HCT116 (cell line): ENCODE measurements around the gene KRTAP5-4. TPM values are rescaled to one million over a fixed set of nuclear protein-coding genes. Genes with fewer than 3 reads are reported as not detected.

Source experiments
- ATAC-seq: fragments of 200-7000 bp; cut with Tn5 transposase; 2 replicates; pipeline ENCODE4 v1.9.1; 2020; ENCODE audit warnings: mild to moderate bottlenecking, moderate library complexity
- BruUV-seq: library from RNA; stranded (reverse); fragments of 400-500 nt; replicated peaks from 2 replicates; lab custom pipeline; 2021; lab: Mats Ljungman, UMichigan
- CTCF ChIA-PET: fragments of 300-600 bp; sonication (Branson Sonifier 250); formaldehyde crosslinking; loops from one replicate; lab custom pipeline; 2021; ENCODE audit warnings: antibody characterized with exemption; lab: Charles Lee
- POLR2A ChIA-PET: fragments of 300-600, 350-600 bp; sonication (Branson Sonifier 250); formaldehyde crosslinking; loops from one replicate; lab custom pipeline; 2021; ENCODE audit warnings: antibody characterized with exemption; lab: Charles Lee
- RAD21 ChIA-PET, 2 experiments: fragments of 300-600 bp; sonication (Branson Sonifier 250); formaldehyde crosslinking; loops; one replicate each; lab custom pipeline; 2023; ENCODE audit warnings: low total read pairs in 2 of 2; ENCODE audit not compliant: uncharacterized antibody in 2 of 2, unreplicated experiment in 2 of 2, low non-redundant PET in 1 of 2; lab: Charles Lee
- DNase-seq: peaks from one replicate; pipeline ENCODE4 v3.0.0-alpha.2; 2010; ENCODE audit warnings: low read depth, low spot score
- H2AFZ ChIP-seq: fragments of 200-600 bp; shearing (Covaris generic), sonication (generic); 2 replicates; pipeline ENCODE4 v1.6.1; 2017; ENCODE audit warnings: low read depth, mixed run types, mixed read lengths, antibody characterized with exemption, low read length; ENCODE audit not compliant: poor library complexity, severe bottlenecking
- H3K27ac ChIP-seq: 2 replicates; pipeline ENCODE4 v1.5.1; 2012; ENCODE audit warnings: low read depth, low read length
- H3K27me3 ChIP-seq: fragments of 200-600 bp; sonication (generic); 2 replicates; pipeline ENCODE4 v1.6.1; 2016; ENCODE audit warnings: mixed run types, low read length, mixed read lengths; ENCODE audit not compliant: insufficient read depth
- H3K36me3 ChIP-seq, 2 experiments: fragments of 200-500 bp in 1 of 2; fragments of 200-600 bp in 1 of 2; sonication (Bioruptor generic) in 1 of 2; sonication (generic) in 1 of 2; 2 replicates each; pipeline versions ENCODE4 v1.5.1 to v1.6.1; 2014 to 2016; ENCODE audit warnings: low read length in 2 of 2, inconsistent platforms in 1 of 2, mixed read lengths in 1 of 2, mixed run types in 1 of 2; ENCODE audit not compliant: insufficient read depth in 2 of 2, control insufficient read depth in 1 of 2
- H3K4me1 ChIP-seq, 2 experiments: fragments of 200-600 bp in 1 of 2; sonication (generic) in 1 of 2; 2 replicates each; pipeline versions ENCODE4 v1.5.1 to v1.6.1; 2012 to 2017; ENCODE audit warnings: low read length in 2 of 2, inconsistent platforms in 1 of 2, mild to moderate bottlenecking in 1 of 2, mixed read lengths in 1 of 2, mixed run types in 1 of 2, moderate library complexity in 1 of 2; ENCODE audit not compliant: insufficient read depth in 2 of 2, control insufficient read depth in 1 of 2
- H3K4me2 ChIP-seq: fragments of 200-600 bp; sonication (generic); 2 replicates; pipeline ENCODE4 v1.6.1; 2017; ENCODE audit warnings: mixed run types, low read length, mixed read lengths
- H3K4me3 ChIP-seq, 2 experiments: fragments of 200-600 bp in 1 of 2; sonication (generic) in 1 of 2; replicated peaks in 1 of 2; 2 replicates each; pipeline ENCODE4 v1.5.1; 2011 to 2016; ENCODE audit warnings: low read length in 2 of 2, control low read depth in 1 of 2, low read depth in 1 of 2, mild to moderate bottlenecking in 1 of 2, mixed read lengths in 1 of 2, mixed run types in 1 of 2
- H3K79me2 ChIP-seq: fragments of 200-600 bp; sonication (generic); 2 replicates; pipeline ENCODE4 v1.6.1; 2017; ENCODE audit warnings: mild to moderate bottlenecking, mixed run types, low read length, moderate library complexity, mixed read lengths; ENCODE audit not compliant: insufficient read depth
- H3K9ac ChIP-seq: fragments of 200-600 bp; sonication (generic); 2 replicates; pipeline ENCODE4 v1.6.1; 2016; ENCODE audit warnings: low read length, mixed read lengths
- H3K9me2 ChIP-seq: fragments of 200-600 bp; sonication (generic), shearing (Covaris generic); 2 replicates; pipeline ENCODE4 v1.6.1; 2017; ENCODE audit warnings: mixed run types, mild to moderate bottlenecking, moderate library complexity; ENCODE audit not compliant: insufficient read depth
- H3K9me3 ChIP-seq, 2 experiments: fragments of 200-500 bp in 1 of 2; fragments of 200-600 bp in 1 of 2; sonication (Bioruptor generic) in 1 of 2; sonication (generic) in 1 of 2; 2 replicates each; pipeline ENCODE4 v1.6.1; 2014 to 2017; ENCODE audit warnings: low read length in 2 of 2, mixed read lengths in 2 of 2, inconsistent platforms in 1 of 2, low read depth in 1 of 2, mild to moderate bottlenecking in 1 of 2, mixed run types in 1 of 2, moderate library complexity in 1 of 2; ENCODE audit not compliant: control insufficient read depth in 1 of 2, insufficient read depth in 1 of 2
- H4K20me1 ChIP-seq: fragments of 200-600 bp; sonication (generic), shearing (Covaris generic); 2 replicates; pipeline ENCODE4 v1.6.1; 2017; ENCODE audit warnings: mixed run types, mild to moderate bottlenecking, moderate library complexity; ENCODE audit not compliant: insufficient read depth
- CEBPB ChIP-seq: IDR thresholded peaks from 2 replicates; pipeline ENCODE4 v1.6.1; 2012; ENCODE audit warnings: low read depth
- EZH2phosphoT487 ChIP-seq: fragments of 200-600 bp; IDR thresholded peaks from 2 replicates; pipeline ENCODE4 v1.6.1; 2018; ENCODE audit warnings: antibody characterized with exemption, borderline replicate concordance
- POLR2A ChIP-seq: IDR thresholded peaks from 2 replicates; pipeline ENCODE4 v1.7.0; 2011; ENCODE audit warnings: borderline replicate concordance; ENCODE audit not compliant: insufficient read depth, insufficient read length; ENCODE audit errors: extremely low read depth
- RAD21 ChIP-seq: IDR thresholded peaks from 2 replicates; pipeline ENCODE4 v1.6.1; 2012; ENCODE audit warnings: low read depth, mild to moderate bottlenecking
- SRF ChIP-seq: IDR thresholded peaks from 2 replicates; pipeline ENCODE4 v1.6.1; 2012; ENCODE audit warnings: low read depth
- TCF7L2 ChIP-seq: IDR thresholded peaks from 2 replicates; pipeline ENCODE4 v1.7.0; 2011; ENCODE audit warnings: borderline replicate concordance, inconsistent platforms; ENCODE audit not compliant: insufficient read depth, insufficient read length; ENCODE audit errors: extremely low read depth
- YY1 ChIP-seq: IDR thresholded peaks from 2 replicates; pipeline ENCODE4 v1.6.1; 2011; ENCODE audit warnings: low read length, low read depth, moderate library complexity, mild to moderate bottlenecking; ENCODE audit not compliant: insufficient replicate concordance; ENCODE audit errors: extremely low read depth
- intact Hi-C: fragments of 100-400 bp; cut with micrococcal nuclease; formaldehyde crosslinking; loops from 2 replicates; pipeline ENCODE4 v1.10.0; 2022
- total RNA-seq: library from RNA; stranded (reverse); gene quantifications from one replicate; pipeline ENCODE4 v1.2.1, GENCODE V29; 2021; ENCODE audit not compliant: unreplicated experiment
- TF ChIP-seq, protein P1 (sequence below): IDR thresholded peaks from 2 replicates; pipeline ENCODE4 v1.6.1; 2012
- TF ChIP-seq, protein P2 (sequence below), 3 experiments: fragments of 200-600 bp in 1 of 3; sonication (generic) in 1 of 3; IDR thresholded peaks in 2 of 3; conservative IDR thresholded peaks in 1 of 3; 2 replicates each; pipeline ENCODE4 v1.5.1; 2012 to 2017; ENCODE audit warnings: low read depth in 2 of 3, low read length in 2 of 3, antibody characterized with exemption in 1 of 3, borderline replicate concordance in 1 of 3, control low read depth in 1 of 3, mild to moderate bottlenecking in 1 of 3, mixed read lengths in 1 of 3, mixed run types in 1 of 3, moderate library complexity in 1 of 3; ENCODE audit not compliant: insufficient read depth in 1 of 3

The KRTAP5-4 gene
- total RNA-seq, 1 experiment from 2014 or later: not detected

DNA sequence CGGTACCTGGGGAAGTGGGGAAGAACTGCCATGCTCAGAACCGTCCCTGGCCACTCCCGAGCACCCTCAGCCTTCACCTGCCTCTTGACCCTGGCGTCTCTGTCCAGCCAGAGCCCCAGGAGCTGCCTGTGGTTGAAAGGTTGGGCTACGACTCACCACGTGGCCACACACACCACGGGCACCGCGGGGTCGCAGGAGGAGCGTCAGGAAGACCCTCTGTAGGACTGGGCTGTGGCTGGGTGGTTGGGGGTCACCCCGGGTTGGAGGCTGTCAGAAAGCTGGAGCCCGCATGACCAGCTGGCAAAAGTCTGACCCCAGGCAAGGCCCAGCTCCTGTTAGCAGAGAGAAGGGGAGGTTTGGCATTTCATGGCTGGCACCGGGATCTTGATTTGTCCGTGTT, 19.2 kb upstream of the KRTAP5-4 start:
- Histone ChIP-seq H3K9me3 (no peaks in the 10 kb centered on the region), H3K4me2 (no peak overlapping the region), H3K79me2 (no peaks in the 10 kb centered on the region), H3K9ac (no peak overlapping the region), H3K27me3 (no peaks in the 10 kb centered on the region), H3K4me1 (peaks cover 0 to 9% of the 10 kb centered on the region in 2 experiments; a peak in 1 of 4 replicates), H3K27ac (no peak overlapping the region; the same call in 1 of the 2 replicates), H3K9me2 (no peaks in the 10 kb centered on the region), H4K20me1 (no peaks in the 10 kb centered on the region), H2AFZ (no peak overlapping the region), H3K4me3 (no peak overlapping the region), H3K36me3 (no peaks in the 10 kb centered on the region)
- ChIA-PET CTCF (interaction anchor here (1.7 to 4.8 kb wide), 3 partner anchors 10 to 511 kb away, joined by 5 to 31 read pairs (median 10); no protein-coding TSS in a partner anchor), RAD21 (no interaction called here), POLR2A (interaction anchor here (1.2 kb wide), 1 partner anchor 95 kb away, joined by 3 read pairs; no protein-coding TSS in a partner anchor)
- ATAC-seq: no peak
- TF ChIP-seq EZH2phosphoT487 (no peak), SRF (no peak), TCF7L2 (no peak), CEBPB (no peak), YY1 (no peak), RAD21 (no peak), POLR2A (no peak)
- TF ChIP-seq, protein P1, sequence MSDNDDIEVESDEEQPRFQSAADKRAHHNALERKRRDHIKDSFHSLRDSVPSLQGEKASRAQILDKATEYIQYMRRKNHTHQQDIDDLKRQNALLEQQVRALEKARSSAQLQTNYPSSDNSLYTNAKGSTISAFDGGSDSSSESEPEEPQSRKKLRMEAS: no peak
- TF ChIP-seq, protein P2, sequence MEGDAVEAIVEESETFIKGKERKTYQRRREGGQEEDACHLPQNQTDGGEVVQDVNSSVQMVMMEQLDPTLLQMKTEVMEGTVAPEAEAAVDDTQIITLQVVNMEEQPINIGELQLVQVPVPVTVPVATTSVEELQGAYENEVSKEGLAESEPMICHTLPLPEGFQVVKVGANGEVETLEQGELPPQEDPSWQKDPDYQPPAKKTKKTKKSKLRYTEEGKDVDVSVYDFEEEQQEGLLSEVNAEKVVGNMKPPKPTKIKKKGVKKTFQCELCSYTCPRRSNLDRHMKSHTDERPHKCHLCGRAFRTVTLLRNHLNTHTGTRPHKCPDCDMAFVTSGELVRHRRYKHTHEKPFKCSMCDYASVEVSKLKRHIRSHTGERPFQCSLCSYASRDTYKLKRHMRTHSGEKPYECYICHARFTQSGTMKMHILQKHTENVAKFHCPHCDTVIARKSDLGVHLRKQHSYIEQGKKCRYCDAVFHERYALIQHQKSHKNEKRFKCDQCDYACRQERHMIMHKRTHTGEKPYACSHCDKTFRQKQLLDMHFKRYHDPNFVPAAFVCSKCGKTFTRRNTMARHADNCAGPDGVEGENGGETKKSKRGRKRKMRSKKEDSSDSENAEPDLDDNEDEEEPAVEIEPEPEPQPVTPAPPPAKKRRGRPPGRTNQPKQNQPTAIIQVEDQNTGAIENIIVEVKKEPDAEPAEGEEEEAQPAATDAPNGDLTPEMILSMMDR (IDR thresholded peaks at IDR 0.05 in 2 of 3, conservative IDR thresholded peaks at IDR 0.05 in 1 of 3; ENCODE audit: borderline replicate concordance in 1 of 3, insufficient read depth in 1 of 3, low read depth in 2 of 3, low read length in 2 of 3): no peak
- no TSS peak for BruUV-seq
- intact Hi-C loops: loop anchor here (2.0 kb wide), 1 partner anchor 18 kb away; the partner anchor contains the start of gene KRTAP5-4
- no peak for DNase-seq
